GM21528 (cell line): ENCODE data around the gene CPA4.

Experiments used
- ATAC-seq: cut with Tn5 transposase; IDR thresholded peaks from one replicate; pipeline ENCODE4 v1.9.1; 2021; ENCODE audit warnings: mild to moderate bottlenecking, moderate library complexity; ENCODE audit not compliant: unreplicated experiment, low FRiP score

The CPA4 gene

DNA sequence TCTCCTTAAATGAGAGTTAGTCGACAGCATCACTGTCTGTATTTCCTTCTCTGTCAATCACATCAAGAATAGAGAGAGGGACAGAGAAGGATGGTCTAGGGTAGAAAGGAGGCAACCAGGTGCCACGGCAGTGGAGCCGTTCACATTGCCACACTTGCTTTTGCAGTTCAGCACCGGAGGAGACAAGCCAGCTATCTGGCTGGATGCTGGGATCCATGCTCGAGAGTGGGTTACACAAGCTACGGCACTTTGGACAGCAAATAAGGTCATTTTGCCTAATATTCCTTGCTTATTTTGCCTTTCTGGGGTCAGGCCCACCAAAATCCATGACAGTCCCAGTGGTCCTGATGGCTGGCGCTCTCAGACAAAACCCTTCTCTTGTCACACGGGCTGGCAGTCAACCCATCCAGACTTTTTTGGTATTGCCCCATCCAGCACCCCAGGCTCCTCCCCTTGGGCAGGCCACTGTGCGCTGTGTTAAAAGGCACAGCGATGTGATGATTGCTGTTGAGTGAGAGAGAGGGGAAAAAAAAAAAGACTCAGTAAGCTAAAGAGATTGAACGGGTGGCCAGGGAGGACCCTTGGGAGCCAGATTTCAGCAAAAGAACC lies 17.9 kb upstream of the CPA4 start:
- ATAC-seq = no peak

GRCh38 chr7:130275826-130276297 lies 17.1 kb upstream of the CPA4 start:
- no peak for ATAC-seq

DNA sequence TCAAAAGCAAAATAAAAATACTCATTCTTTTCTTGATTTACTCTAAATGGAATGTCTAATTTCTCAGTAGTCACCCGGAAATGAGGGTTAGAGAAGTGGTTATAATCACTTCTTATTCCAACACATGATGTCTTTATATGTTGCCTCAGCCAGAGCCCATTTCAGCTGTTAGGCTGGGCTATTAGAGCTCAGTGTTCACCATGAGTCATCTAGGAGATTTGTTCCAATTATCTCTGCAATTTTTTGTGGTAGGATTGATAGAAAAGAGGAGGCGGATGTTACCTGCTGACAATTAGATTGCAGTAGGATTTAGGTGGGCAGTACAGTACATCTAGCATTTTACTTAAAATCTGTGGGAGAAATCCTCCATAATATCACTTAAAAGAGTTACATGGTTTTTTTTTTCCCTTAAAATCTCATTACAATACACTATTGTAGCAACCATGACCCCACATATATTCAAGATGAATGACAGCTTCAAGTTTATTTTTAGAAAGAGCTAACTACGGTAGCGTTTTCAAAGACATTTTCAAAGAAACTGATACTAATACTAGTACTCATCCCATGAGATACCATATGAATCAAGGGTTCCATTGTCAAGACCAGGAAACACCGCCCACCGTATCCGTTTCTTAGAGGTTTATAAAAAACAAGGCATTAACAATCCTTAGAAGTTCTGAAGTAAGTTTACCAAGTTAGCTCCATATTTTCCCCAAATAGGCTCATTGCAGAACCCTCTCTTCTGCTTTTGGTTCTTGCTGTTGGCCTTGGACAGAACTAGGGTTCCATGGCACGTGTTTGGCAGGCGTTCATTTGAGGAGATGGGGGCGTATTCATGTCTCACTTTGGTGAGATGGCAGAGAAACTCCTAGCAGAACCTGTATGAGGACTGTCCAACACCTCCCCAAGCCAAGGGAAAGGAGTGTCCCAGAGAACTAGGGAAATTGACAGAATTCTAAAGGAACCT lies 15.9 kb upstream of the CPA4 start:
- no peak for ATAC-seq

GRCh38 chr7:130277763-130278643 lies 15.0 kb upstream of the CPA4 start:
- ATAC-seq = no peak

GRCh38 chr7:130278860-130279259 lies 14.1 kb upstream of the CPA4 start:
- ATAC-seq = no peak

- ATAC-seq = no peak
Observed at GRCh38 chr7:130279286-130279685, 13.7 kb upstream of the CPA4 start.

GRCh38 chr7:130279906-130280305 lies 13.1 kb upstream of the CPA4 start:
- ATAC-seq = no peak

DNA sequence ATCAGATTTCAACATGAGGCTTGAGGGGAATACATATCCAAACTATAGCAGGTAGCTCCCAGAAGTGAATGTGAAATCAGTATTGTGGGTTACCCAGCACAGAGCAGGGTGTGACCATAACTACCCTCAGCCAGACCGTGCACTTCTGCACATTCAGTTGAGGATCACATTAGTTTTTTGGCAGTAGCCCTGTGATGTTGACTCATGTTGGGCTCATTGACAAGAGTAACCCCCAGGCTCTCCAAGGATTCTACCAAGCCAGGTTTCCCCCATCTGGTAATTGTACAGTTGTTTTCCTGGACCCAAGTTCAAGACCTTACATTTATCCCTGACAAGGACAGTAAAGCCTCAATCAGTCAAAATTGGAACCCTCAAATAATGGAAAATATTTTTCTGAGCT lies 11.7 kb upstream of the CPA4 start:
- no peak for ATAC-seq

DNA sequence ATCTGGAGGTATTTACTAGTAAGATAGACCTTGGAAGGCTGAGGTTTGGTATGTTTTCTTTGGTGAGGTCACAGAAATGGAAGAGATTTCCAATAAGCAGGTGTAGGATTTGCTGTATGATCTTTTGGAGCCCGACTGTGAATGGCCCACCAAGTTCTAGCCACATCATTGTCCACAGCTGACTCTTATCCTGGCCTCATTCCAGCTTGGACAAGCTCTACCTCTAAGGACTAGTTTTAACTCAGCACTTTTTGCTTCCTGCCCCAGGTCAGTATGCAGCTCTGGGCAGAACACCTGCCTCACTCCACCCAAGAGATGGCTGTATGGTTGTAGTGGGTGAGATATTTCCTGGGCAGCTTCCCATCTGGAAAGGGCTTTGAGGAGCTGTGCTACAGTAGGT lies 6.1 kb upstream of the CPA4 start:
- no peak for ATAC-seq

GRCh38 chr7:130288168-130288567 lies 4.8 kb upstream of the CPA4 start:
- no peak for ATAC-seq

DNA sequence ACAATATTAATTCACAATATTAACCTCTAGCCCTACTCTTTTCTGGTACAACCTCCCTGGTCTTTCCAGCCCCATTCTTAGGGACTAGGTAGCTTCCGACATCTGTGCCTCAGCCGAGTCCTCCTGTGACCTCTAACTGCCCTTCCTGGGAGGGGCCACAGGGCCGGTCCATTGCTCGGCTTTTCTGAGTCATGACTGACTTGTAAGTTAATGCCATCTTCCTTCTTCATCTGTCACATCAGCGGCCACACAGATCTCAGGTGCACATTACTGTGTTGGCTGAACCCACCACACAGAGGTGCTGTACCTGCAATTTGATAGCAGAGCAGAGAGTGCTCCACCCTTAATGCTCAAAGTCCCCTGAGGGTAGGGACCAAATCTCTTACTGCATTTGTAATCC lies 4.1 kb upstream of the CPA4 start:
- no peak for ATAC-seq

DNA sequence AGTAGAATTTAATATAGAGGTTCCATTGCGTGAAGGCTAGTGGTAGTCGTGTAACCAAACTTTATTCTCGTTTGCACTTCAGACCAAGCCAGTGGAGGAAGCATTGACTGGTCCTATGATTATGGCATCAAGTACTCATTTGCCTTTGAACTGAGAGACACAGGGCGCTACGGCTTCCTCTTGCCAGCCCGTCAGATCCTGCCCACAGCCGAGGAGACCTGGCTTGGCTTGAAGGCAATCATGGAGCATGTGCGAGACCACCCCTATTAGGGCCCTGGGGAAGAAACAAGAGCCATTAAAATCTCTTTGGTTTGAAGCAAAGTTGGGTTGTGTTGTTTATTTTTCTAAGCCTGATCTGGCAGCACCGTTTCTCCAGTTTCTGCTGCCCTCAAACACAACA lies 3.5 kb upstream of the CPA4 start:
- no peak for ATAC-seq

- no peak for ATAC-seq
Observed at GRCh38 chr7:130290745-130291144, 2.2 kb upstream of the CPA4 start.

GRCh38 chr7:130293521-130293920 lies 560 bp downstream of the CPA4 start:
- no peak for ATAC-seq

DNA sequence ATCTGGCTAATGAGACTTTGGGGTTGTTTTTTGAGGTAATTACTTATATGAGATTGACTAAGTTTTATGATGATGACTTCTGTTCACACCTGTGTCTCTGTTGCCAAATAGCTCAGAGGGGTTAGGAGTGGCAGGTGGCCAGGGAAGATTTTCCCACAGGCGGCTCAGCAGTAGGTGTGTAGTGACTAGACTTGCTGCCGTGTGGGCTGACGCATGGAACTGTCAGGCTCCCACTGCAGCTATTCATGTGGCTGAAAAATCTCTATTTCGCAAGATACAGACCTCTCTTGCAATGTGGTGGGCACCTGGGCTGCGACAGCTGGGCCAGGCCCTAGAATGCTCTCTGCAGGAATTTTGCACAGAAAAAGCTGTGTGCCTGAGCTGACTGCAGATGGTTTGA lies 1.4 kb downstream of the CPA4 start:
- ATAC-seq = no peak

GRCh38 chr7:130296221-130296951 lies 3.4 kb downstream of the CPA4 start:
- ATAC-seq = no peak

- no peak for ATAC-seq
Observed at GRCh38 chr7:130297628-130298543, 4.9 kb downstream of the CPA4 start.

GRCh38 chr7:130298544-130299326 lies 5.8 kb downstream of the CPA4 start:
- ATAC-seq = no peak
